ENCODE data around the gene PDE7B. TPM values are rescaled to one million over a fixed set of nuclear protein-coding genes. Genes with fewer than 3 reads are reported as not detected.

The PDE7B gene
- total RNA-seq, 1 experiment from 2014 or later: 0.03 TPM

DNA sequence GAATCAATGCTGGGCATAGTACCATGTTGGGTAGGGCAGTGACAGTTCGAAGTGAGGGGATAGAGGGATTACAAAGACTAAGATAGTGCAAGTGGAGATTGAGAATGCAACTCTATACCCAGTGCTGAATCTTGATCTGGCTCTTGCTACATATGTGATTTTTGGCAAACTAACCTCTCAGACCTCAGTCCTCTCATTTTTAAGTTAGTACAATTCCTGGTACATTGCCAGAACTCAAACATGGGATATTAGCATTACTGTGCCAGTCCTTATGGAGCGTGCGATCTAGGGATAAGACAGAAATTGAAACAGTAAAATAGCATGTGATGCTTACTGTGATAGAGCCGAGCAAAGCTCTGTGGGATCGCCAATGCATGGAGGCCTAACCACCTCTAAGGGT, 210.2 kb downstream of the PDE7B start:
- no peaks in the 10 kb centered on the region for H3K9me3 ChIP-seq (ENCODE audit: control insufficient read depth, insufficient read depth, low read depth, low read length)

DNA sequence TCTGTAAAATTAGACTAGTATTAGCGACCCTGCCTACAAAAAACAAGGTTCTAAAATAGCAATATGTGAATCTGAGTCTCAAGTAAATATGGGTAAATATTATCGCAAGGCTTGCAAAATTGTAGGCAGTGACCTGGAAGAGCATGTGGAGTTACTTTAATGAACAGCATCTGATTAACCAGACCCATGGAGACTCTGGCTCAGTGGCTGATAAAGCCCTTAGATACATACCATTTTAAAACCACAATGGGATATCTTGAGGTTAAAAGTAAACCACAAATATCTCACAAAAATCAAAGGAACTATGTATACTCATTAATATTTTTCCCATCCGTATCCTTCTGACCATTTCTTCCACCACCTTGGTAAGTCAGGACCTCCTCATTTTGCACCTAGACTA, 211.6 kb downstream of the PDE7B start:
- no peaks in the 10 kb centered on the region for H3K36me3 ChIP-seq (ENCODE audit: control insufficient read depth, insufficient read depth, low read length)
- no peaks in the 10 kb centered on the region for H3K9me3 ChIP-seq (ENCODE audit: control insufficient read depth, insufficient read depth, low read depth, low read length)
- BruUV-seq (replicated peaks): no TSS peak
- no peaks in the 10 kb centered on the region for H3K4me1 ChIP-seq (ENCODE audit: control insufficient read depth, insufficient read depth, low read length)
- intact Hi-C loops (cut with micrococcal nuclease; ENCODE audit: unreplicated experiment): no loop called here
- ChIA-PET POLR2A (no interaction called here), CTCF (no interaction called here)
- in situ Hi-C loops (cut with HindIII; ENCODE audit: low pct_unique_long_range_greater_than_20kb, low sequenced_read_pairs): no loop called here
- no peaks in the 10 kb centered on the region for H3K27me3 ChIP-seq (ENCODE audit: control insufficient read depth, insufficient read depth, low read length)
- DNase-seq (ENCODE audit: low read depth, low spot score) (no peak), ATAC-seq (no peak)
- TF ChIP-seq SIN3A (IDR thresholded peaks at IDR 0.05; ENCODE audit: borderline replicate concordance, insufficient read depth, low read depth, low read length): no peak
- TF ChIP-seq, protein P1, sequence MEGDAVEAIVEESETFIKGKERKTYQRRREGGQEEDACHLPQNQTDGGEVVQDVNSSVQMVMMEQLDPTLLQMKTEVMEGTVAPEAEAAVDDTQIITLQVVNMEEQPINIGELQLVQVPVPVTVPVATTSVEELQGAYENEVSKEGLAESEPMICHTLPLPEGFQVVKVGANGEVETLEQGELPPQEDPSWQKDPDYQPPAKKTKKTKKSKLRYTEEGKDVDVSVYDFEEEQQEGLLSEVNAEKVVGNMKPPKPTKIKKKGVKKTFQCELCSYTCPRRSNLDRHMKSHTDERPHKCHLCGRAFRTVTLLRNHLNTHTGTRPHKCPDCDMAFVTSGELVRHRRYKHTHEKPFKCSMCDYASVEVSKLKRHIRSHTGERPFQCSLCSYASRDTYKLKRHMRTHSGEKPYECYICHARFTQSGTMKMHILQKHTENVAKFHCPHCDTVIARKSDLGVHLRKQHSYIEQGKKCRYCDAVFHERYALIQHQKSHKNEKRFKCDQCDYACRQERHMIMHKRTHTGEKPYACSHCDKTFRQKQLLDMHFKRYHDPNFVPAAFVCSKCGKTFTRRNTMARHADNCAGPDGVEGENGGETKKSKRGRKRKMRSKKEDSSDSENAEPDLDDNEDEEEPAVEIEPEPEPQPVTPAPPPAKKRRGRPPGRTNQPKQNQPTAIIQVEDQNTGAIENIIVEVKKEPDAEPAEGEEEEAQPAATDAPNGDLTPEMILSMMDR (IDR thresholded peaks at IDR 0.05): no peak
- no peak overlapping the region for H3K4me3 ChIP-seq (ENCODE audit: low read depth in 2 of 2, low read length in 2 of 2)
- H3K27ac ChIP-seq (ENCODE audit: low read length): no peak overlapping the region

More for the DNA sequence above, 210.2 kb downstream of the PDE7B start:
- no peaks in the 10 kb centered on the region for H3K36me3 ChIP-seq (ENCODE audit: control insufficient read depth, insufficient read depth, low read length)
- no peaks in the 10 kb centered on the region for H3K27me3 ChIP-seq (ENCODE audit: control insufficient read depth, insufficient read depth, low read length)
- in situ Hi-C loops (cut with HindIII; ENCODE audit: low pct_unique_long_range_greater_than_20kb, low sequenced_read_pairs): no loop called here
- DNase-seq (ENCODE audit: low read depth, low spot score) (no peak), ATAC-seq (no peak)
- ChIA-PET POLR2A (no interaction called here), CTCF (no interaction called here)
- intact Hi-C loops (cut with micrococcal nuclease; ENCODE audit: unreplicated experiment): no loop called here
- TF ChIP-seq POLR2AphosphoS5 (IDR thresholded peaks at IDR 0.05; ENCODE audit: low read depth, low read length): no peak
- TF ChIP-seq, protein P2, sequence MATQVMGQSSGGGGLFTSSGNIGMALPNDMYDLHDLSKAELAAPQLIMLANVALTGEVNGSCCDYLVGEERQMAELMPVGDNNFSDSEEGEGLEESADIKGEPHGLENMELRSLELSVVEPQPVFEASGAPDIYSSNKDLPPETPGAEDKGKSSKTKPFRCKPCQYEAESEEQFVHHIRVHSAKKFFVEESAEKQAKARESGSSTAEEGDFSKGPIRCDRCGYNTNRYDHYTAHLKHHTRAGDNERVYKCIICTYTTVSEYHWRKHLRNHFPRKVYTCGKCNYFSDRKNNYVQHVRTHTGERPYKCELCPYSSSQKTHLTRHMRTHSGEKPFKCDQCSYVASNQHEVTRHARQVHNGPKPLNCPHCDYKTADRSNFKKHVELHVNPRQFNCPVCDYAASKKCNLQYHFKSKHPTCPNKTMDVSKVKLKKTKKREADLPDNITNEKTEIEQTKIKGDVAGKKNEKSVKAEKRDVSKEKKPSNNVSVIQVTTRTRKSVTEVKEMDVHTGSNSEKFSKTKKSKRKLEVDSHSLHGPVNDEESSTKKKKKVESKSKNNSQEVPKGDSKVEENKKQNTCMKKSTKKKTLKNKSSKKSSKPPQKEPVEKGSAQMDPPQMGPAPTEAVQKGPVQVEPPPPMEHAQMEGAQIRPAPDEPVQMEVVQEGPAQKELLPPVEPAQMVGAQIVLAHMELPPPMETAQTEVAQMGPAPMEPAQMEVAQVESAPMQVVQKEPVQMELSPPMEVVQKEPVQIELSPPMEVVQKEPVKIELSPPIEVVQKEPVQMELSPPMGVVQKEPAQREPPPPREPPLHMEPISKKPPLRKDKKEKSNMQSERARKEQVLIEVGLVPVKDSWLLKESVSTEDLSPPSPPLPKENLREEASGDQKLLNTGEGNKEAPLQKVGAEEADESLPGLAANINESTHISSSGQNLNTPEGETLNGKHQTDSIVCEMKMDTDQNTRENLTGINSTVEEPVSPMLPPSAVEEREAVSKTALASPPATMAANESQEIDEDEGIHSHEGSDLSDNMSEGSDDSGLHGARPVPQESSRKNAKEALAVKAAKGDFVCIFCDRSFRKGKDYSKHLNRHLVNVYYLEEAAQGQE (IDR thresholded peaks at IDR 0.05; ENCODE audit: insufficient read depth in 1 of 2, low read depth in 2 of 2, low read length in 1 of 2): no peak
- no peak for TF ChIP-seq SIN3A (IDR thresholded peaks at IDR 0.05; ENCODE audit: borderline replicate concordance, insufficient read depth, low read depth, low read length)
- TF ChIP-seq TCF7L2 (IDR thresholded peaks at IDR 0.05; ENCODE audit: low read depth, low read length): no peak
- TF ChIP-seq, protein P1 (IDR thresholded peaks at IDR 0.05): no peak
- no peak overlapping the region for H3K4me3 ChIP-seq (ENCODE audit: low read depth in 2 of 2, low read length in 2 of 2)
- H3K4me1 ChIP-seq (ENCODE audit: control insufficient read depth, insufficient read depth, low read length): no peaks in the 10 kb centered on the region
- BruUV-seq (replicated peaks): no TSS peak
- no peak overlapping the region for H3K27ac ChIP-seq (ENCODE audit: low read length)

DNA sequence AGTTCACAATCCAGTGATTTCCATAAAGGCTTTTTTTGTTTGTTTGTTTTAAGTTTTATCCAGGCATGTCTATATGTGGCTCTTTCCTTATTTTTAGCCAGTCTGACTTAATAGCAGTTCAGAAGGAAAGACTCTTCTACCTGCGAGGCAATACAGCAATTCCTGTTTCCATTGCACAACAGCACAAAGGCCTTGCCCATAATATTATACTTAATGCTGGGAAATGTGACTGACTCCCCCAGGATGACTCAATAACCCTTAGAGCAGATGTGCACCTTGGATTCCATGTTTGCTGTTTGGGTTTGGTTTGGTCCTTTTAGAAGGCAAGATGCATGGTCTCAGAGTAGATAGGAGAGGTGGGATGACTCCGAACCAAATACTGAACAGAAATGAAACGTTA, 214.5 kb downstream of the PDE7B start:
- H3K36me3 ChIP-seq (ENCODE audit: control insufficient read depth, insufficient read depth, low read length): no peaks in the 10 kb centered on the region
- DNase-seq (ENCODE audit: low read depth, low spot score): no peak
- intact Hi-C loops (cut with micrococcal nuclease; ENCODE audit: unreplicated experiment) (no loop called here), in situ Hi-C loops (cut with HindIII; ENCODE audit: low pct_unique_long_range_greater_than_20kb, low sequenced_read_pairs) (no loop called here)
- no peak for ATAC-seq
- no peak for TF ChIP-seq TCF7L2 (IDR thresholded peaks at IDR 0.05; ENCODE audit: low read depth, low read length)
- TF ChIP-seq, protein P2 (IDR thresholded peaks at IDR 0.05; ENCODE audit: insufficient read depth in 1 of 2, low read depth in 2 of 2, low read length in 1 of 2): no peak
- TF ChIP-seq, protein P1 (IDR thresholded peaks at IDR 0.05): no peak
- TF ChIP-seq SIN3A (IDR thresholded peaks at IDR 0.05; ENCODE audit: borderline replicate concordance, insufficient read depth, low read depth, low read length): no peak
- no peak for TF ChIP-seq POLR2AphosphoS5 (IDR thresholded peaks at IDR 0.05; ENCODE audit: low read depth, low read length)
- H3K27me3 ChIP-seq (ENCODE audit: control insufficient read depth, insufficient read depth, low read length): no peaks in the 10 kb centered on the region
- no peaks in the 10 kb centered on the region for H3K4me1 ChIP-seq (ENCODE audit: control insufficient read depth, insufficient read depth, low read length)
- ChIA-PET POLR2A (no interaction called here), CTCF (no interaction called here)
- no peaks in the 10 kb centered on the region for H3K9me3 ChIP-seq (ENCODE audit: control insufficient read depth, insufficient read depth, low read depth, low read length)
- no peak overlapping the region for H3K4me3 ChIP-seq (ENCODE audit: low read depth in 2 of 2, low read length in 2 of 2)
- H3K27ac ChIP-seq (ENCODE audit: low read length): no peak overlapping the region
- BruUV-seq (replicated peaks): no TSS peak

Measured in Panc1 (cell line).